PC-3 (cell line): ENCODE measurements around the gene CENPE.

Experiments
- EZH2phosphoT487 ChIP-seq: fragments of 300-600 bp; sonication (generic); IDR thresholded peaks from 2 replicates; pipeline ENCODE4 v1.6.1; 2018; ENCODE audit warnings: mild to moderate bottlenecking, antibody characterized with exemption, low read length, borderline replicate concordance
- TF ChIP-seq, protein P1 (sequence below): fragments of 300-600 bp; sonication (generic); conservative IDR thresholded peaks from 2 replicates; pipeline ENCODE4 v1.5.1; 2017; ENCODE audit warnings: antibody characterized with exemption, low read depth, mild to moderate bottlenecking, low read length

- TF ChIP-seq, protein P1, sequence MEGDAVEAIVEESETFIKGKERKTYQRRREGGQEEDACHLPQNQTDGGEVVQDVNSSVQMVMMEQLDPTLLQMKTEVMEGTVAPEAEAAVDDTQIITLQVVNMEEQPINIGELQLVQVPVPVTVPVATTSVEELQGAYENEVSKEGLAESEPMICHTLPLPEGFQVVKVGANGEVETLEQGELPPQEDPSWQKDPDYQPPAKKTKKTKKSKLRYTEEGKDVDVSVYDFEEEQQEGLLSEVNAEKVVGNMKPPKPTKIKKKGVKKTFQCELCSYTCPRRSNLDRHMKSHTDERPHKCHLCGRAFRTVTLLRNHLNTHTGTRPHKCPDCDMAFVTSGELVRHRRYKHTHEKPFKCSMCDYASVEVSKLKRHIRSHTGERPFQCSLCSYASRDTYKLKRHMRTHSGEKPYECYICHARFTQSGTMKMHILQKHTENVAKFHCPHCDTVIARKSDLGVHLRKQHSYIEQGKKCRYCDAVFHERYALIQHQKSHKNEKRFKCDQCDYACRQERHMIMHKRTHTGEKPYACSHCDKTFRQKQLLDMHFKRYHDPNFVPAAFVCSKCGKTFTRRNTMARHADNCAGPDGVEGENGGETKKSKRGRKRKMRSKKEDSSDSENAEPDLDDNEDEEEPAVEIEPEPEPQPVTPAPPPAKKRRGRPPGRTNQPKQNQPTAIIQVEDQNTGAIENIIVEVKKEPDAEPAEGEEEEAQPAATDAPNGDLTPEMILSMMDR = no peak
- no peak for TF ChIP-seq EZH2phosphoT487
Observed at GRCh38 chr4:103076747-103077347, 121.3 kb downstream of the CENPE start, which contains the start of gene SLC9B2.
